Caco-2 (cell line): ENCODE measurements around the gene TRPV3. TPM values are rescaled to one million over a fixed set of nuclear protein-coding genes. Genes with fewer than 3 reads are reported as not detected.

Source experiments
- BruUV-seq: library from RNA; stranded (reverse); fragments of 400-500 nt; replicated peaks from 2 replicates; lab custom pipeline; 2021; lab: Mats Ljungman, UMichigan
- CTCF ChIA-PET: fragments of 300-600 bp; sonication (Branson Sonifier 250); formaldehyde crosslinking; loops from one replicate; lab custom pipeline; 2022; ENCODE audit warnings: antibody characterized with exemption; lab: Charles Lee
- POLR2A ChIA-PET: fragments of 300-600 bp; sonication (Branson Sonifier 250); formaldehyde crosslinking; loops from one replicate; lab custom pipeline; 2022; ENCODE audit warnings: antibody characterized with exemption; lab: Charles Lee
- DNase-seq, 2 experiments: peaks; one replicate each; pipeline versions ENCODE4 v3.0.0 to v3.0.0-alpha.2; 2020 to 2022
- H3K27me3 ChIP-seq: replicated peaks from 2 replicates; pipeline ENCODE4 v1.6.0; 2011; ENCODE audit warnings: low read length; ENCODE audit not compliant: control insufficient read depth, insufficient read depth
- H3K36me3 ChIP-seq: 2 replicates; pipeline ENCODE4 v1.5.1; 2011; ENCODE audit warnings: low read length; ENCODE audit not compliant: control insufficient read depth, insufficient read depth
- H3K4me1 ChIP-seq: fragments of 250-450 bp; sonication (Bioruptor Pico); 2 replicates; pipeline ENCODE4 v1.5.1; 2020; ENCODE audit warnings: mild to moderate bottlenecking
- H3K4me3 ChIP-seq: 2 replicates; pipeline ENCODE4 v1.5.1; 2011; ENCODE audit warnings: low read depth, mild to moderate bottlenecking, control low read depth, low read length
- H3K9me3 ChIP-seq: fragments of 250-450 bp; sonication (Bioruptor Pico); 2 replicates; pipeline ENCODE4 v1.5.1; 2020; ENCODE audit warnings: mild to moderate bottlenecking, moderate library complexity
- H3K27ac Mint-ChIP-seq: one replicate; pipeline ENCODE4 v1.8.0; 2022; ENCODE audit warnings: mixed read lengths; ENCODE audit not compliant: unreplicated experiment
- H3K27me3 Mint-ChIP-seq: one replicate; pipeline ENCODE4 v1.8.0; 2022; ENCODE audit warnings: mixed read lengths; ENCODE audit not compliant: insufficient read depth, unreplicated experiment
- H3K36me3 Mint-ChIP-seq: one replicate; pipeline ENCODE4 v1.8.0; 2022; ENCODE audit warnings: mild to moderate bottlenecking, mixed read lengths; ENCODE audit not compliant: insufficient read depth, unreplicated experiment
- H3K4me1 Mint-ChIP-seq: one replicate; pipeline ENCODE4 v1.8.0; 2022; ENCODE audit warnings: low read depth, mixed read lengths; ENCODE audit not compliant: unreplicated experiment
- H3K4me3 Mint-ChIP-seq: one replicate; pipeline ENCODE4 v1.8.0; 2022; ENCODE audit warnings: mild to moderate bottlenecking, moderate library complexity, mixed read lengths; ENCODE audit not compliant: unreplicated experiment
- H3K9me3 Mint-ChIP-seq: one replicate; pipeline ENCODE4 v1.8.0; 2022; ENCODE audit warnings: mixed read lengths; ENCODE audit not compliant: unreplicated experiment
- CTCF ChIP-seq, 2 experiments: fragments of 200-600 bp in 1 of 2; IDR thresholded peaks; 1 replicate in 1 of 2; 2 replicates in 1 of 2; pipeline versions ENCODE4 v1.5.1 to v1.8.0; 2011 to 2022; ENCODE audit warnings: antibody characterized with exemption in 1 of 2, control low read depth in 1 of 2, inconsistent platforms in 1 of 2, low read depth in 1 of 2, low read length in 1 of 2, mild to moderate bottlenecking in 1 of 2, moderate library complexity in 1 of 2; ENCODE audit not compliant: insufficient read depth in 1 of 2, severe bottlenecking in 1 of 2, unreplicated experiment in 1 of 2
- intact Hi-C: fragments of 100-400 bp; cut with micrococcal nuclease; formaldehyde crosslinking; loops from one replicate; pipeline ENCODE4 v1.10.0; 2022; ENCODE audit not compliant: unreplicated experiment
- total RNA-seq: library from RNA; stranded (reverse); gene quantifications from 2 replicates; pipeline ENCODE4 v1.2.3, GENCODE V29; 2022

The TRPV3 gene
- total RNA-seq, 1 experiment from 2014 or later = 8.4 TPM

GRCh38 chr17:3529817-3530741, 27.5 kb downstream of the TRPV3 start:
- no TSS peak for BruUV-seq
- Mint-ChIP-seq H3K4me3 (peak overlapping the region; percentile 69), H3K9me3 (peaks cover 10% of the 10 kb centered on the region), H3K27ac (peak overlapping the region; percentile 97), H3K36me3 (peaks cover 22% of the 10 kb centered on the region), H3K4me1 (peaks cover 22% of the 10 kb centered on the region), H3K27me3 (no peaks in the 10 kb centered on the region)
- Histone ChIP-seq H3K4me1 (peaks cover 36% of the 10 kb centered on the region), H3K4me3 (0 out of 2 replicates have a peak overlapping the region, but pooled peaks have one; percentile 6), H3K27me3 (no peaks in the 10 kb centered on the region), H3K9me3 (no peaks in the 10 kb centered on the region), H3K36me3 (no peaks in the 10 kb centered on the region)
- DNase-seq = peak; percentile 96 to 98
- POLR2A ChIA-PET = interaction anchor here (1.2 kb wide), 1 partner anchor 106 kb away, joined by 9 read pairs; the partner anchor contains the start of genes CTNS and SHPK
- intact Hi-C loops = loop anchor here (10.0 kb wide), 1 partner anchor 55 kb away; the partner anchor contains the start of genes ASPA and SPATA22
- CTCF ChIA-PET = interaction anchor here (0.6 kb wide), 5 partner anchors 16 to 443 kb away, joined by 3 read pairs; no protein-coding TSS in a partner anchor
- no peak for TF ChIP-seq CTCF (IDR thresholded peaks at IDR 0.05; ENCODE audit: insufficient read depth in 1 of 2, low read depth in 1 of 2, low read length in 1 of 2, severe bottlenecking in 1 of 2, unreplicated experiment in 1 of 2)

GRCh38 chr17:3528880-3529511, 28.6 kb downstream of the TRPV3 start:
- CTCF ChIA-PET = interaction anchor here (0.6 kb wide), 1 partner anchor 18 kb away, joined by 3 read pairs; no protein-coding TSS in a partner anchor
- DNase-seq = no peak

More at GRCh38 chr17:3528880-3529511, 28.6 kb downstream of the TRPV3 start:
- H3K4me3 Mint-ChIP-seq = peak overlapping the region; percentile 69
- no peaks in the 10 kb centered on the region for H3K27me3 Mint-ChIP-seq
- TSS peak; percentile 57 for BruUV-seq
- intact Hi-C loops = no loop called here
- H3K36me3 ChIP-seq = no peaks in the 10 kb centered on the region
- peak overlapping the region; percentile 97 for H3K27ac Mint-ChIP-seq
- H3K9me3 Mint-ChIP-seq = peaks cover 10% of the 10 kb centered on the region
- no peaks in the 10 kb centered on the region for H3K9me3 ChIP-seq
- POLR2A ChIA-PET = no interaction called here
- no peak for TF ChIP-seq CTCF (IDR thresholded peaks at IDR 0.05; ENCODE audit: insufficient read depth in 1 of 2, low read depth in 1 of 2, low read length in 1 of 2, severe bottlenecking in 1 of 2, unreplicated experiment in 1 of 2)
- no peaks in the 10 kb centered on the region for H3K27me3 ChIP-seq
- no peak overlapping the region for H3K4me3 ChIP-seq
- peaks cover 22% of the 10 kb centered on the region for H3K36me3 Mint-ChIP-seq
- peaks cover 22% of the 10 kb centered on the region for H3K4me1 Mint-ChIP-seq
- H3K4me1 ChIP-seq = peaks cover 36% of the 10 kb centered on the region
